HG02610 (cell line): Measurements from ENCODE around the gene VPS51.
A peak's percentile ranks its signal among the peaks of the same experiment; 100 is the strongest.

Experiments
- ATAC-seq: cut with Tn5 transposase; IDR thresholded peaks from one replicate; pipeline ENCODE4 v1.9.1; 2021; ENCODE audit warnings: mild to moderate bottlenecking, moderate library complexity; ENCODE audit not compliant: unreplicated experiment

VPS51 gene

DNA sequence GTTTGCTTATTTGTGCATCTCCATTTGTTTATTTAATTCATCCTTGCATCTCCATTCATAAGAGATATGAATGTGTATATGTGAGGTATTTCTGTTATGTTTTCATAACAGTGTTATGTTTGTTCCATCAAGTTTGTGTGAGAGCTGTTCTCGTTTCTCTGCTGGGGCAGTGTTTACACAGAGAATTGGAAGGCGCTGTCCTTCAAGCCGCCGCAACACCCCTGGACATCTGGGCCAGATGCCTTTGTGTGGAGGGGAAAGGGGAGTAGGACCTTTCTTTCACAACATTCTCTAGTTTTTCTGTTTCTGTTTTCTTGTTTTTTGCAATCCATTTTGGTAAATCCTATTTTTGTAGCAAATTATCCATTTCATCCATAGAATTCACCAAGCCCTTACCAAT, 8.6 kb downstream of the VPS51 start:
- no peak for ATAC-seq

DNA sequence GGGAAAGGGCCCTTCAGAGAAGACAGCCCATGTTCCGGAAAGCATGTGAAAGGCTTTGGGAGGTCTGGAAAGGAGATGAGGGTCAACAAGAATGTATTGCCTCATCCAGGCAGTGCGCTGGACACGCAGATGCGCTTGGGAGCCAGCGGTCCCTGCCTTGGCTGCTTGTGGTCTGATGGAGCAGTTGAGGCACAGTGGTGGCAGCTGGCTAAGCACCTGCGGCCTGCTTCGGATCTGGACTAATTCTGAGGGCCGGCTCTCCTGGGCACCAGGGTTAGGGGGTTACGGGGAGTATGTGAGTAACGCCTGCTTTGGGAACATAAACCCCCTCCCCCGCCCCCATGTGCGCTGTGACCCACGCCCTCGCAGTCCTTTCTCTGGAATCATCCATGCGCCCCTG, 11.1 kb downstream of the VPS51 start:
- no peak for ATAC-seq

DNA sequence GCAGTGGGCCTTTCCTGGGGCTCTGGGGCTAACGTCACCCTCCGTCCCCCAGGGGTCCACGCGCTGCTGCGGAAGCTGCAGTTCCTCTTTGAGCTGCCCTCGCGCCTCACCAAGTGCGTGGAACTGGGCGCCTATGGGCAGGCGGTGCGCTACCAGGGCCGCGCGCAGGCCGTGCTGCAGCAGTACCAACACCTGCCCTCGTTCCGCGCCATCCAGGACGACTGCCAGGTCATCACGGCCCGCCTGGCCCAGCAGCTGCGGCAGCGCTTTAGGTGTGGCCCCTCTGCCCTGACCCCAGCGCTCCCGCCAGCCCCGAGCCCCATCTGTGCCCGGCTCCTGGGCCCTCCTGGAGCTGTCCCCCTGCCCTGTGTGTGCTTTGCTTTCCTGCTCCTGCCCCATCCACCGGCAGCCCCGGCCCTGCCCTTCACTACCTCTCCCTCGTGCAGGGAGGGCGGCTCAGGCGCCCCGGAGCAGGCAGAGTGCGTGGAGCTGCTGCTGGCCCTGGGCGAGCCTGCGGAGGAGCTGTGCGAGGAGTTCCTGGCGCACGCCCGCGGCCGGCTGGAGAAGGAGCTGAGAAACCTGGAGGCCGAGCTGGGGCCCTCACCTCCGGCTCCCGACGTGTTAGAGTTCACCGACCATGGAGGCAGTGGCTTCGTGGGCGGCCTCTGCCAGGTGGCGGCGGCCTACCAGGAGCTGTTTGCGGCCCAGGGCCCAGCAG, 11.9 kb downstream of the VPS51 start:
- no peak for ATAC-seq

DNA sequence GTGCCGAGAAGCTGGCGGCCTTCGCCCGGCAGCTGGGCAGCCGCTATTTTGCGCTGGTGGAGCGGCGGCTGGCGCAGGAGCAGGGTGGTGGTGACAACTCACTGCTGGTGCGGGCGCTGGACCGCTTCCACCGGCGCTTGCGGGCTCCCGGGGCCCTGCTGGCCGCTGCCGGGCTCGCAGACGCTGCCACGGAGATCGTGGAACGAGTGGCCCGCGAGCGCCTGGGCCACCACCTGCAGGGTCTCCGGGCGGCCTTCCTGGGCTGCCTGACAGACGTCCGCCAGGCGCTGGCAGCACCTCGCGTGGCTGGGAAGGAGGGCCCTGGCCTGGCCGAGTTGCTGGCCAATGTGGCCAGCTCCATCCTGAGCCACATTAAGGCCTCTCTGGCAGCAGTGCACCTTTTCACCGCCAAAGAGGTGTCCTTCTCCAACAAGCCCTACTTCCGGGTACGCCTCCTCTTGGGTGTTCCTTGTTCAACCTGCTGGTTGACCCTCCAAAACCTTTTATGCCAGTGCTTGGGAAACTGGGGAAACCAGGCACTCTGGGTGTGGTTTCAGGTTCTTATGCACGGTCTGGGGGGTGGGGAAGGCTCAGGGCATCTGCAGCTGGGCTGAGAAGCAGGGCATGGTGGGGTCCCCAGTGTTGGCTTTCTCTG, 12.6 kb downstream of the VPS51 start:
- no peak for ATAC-seq

DNA sequence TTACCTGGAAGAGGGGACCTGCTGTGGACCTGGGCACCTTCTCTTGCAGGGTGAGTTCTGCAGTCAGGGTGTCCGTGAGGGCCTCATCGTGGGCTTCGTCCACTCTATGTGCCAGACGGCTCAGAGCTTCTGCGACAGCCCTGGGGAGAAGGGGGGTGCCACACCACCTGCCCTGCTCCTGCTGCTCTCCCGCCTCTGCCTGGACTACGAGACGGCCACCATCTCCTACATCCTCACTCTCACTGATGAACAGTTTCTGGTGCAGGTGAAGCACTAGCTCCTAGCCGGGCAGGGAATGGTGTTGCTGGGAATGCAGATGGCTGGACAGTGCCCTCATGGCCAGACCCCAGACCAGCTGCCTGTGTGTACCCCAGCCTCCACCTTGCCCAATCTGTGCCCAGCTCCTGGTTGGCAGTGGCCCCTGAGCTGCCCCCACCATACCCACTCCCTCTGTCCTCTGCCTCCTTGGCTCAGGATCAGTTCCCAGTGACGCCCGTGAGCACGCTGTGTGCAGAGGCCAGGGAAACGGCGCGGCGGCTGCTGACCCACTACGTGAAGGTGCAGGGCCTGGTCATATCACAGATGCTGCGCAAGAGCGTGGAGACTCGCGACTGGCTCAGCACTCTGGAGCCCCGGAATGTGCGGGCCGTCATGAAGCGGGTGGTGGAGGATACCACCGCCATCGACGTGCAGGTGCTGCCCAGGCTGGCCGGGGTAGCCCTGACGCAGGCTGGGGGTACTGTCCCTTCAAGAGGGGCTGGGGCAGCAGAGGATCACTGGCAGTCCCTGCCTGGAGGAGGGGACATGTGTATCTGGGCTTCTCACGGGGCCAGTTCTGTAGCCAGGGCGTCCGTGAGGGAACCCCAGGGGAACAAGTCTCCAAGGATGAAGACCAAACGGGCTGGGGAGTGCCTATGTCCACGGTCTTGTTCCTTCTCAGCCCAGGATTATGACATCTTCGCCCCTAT, 13.5 kb downstream of the VPS51 start:
- ATAC-seq: no peak

DNA sequence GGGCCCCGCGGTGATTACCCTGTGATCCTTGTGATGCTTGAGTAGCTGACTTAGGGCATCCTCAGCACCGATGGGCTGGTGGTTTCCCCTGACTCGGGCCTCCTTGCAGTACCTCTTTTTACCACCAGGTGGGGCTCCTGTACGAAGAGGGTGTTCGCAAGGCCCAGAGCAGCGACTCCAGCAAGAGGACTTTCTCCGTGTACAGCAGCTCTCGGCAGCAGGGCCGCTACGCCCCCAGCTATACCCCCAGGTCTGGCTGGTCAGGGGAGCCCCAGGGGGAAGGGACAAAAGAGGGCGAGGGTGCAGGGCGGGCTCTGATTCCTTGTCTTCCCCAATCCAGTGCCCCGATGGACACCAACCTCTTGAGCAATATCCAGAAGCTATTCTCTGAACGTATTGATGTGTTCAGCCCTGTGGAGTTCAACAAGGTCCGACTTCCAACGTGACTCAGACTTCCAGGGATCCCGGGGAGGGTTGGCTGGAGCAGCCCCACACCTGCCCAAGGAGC, 14.4 kb downstream of the VPS51 start:
- no peak for ATAC-seq

DNA sequence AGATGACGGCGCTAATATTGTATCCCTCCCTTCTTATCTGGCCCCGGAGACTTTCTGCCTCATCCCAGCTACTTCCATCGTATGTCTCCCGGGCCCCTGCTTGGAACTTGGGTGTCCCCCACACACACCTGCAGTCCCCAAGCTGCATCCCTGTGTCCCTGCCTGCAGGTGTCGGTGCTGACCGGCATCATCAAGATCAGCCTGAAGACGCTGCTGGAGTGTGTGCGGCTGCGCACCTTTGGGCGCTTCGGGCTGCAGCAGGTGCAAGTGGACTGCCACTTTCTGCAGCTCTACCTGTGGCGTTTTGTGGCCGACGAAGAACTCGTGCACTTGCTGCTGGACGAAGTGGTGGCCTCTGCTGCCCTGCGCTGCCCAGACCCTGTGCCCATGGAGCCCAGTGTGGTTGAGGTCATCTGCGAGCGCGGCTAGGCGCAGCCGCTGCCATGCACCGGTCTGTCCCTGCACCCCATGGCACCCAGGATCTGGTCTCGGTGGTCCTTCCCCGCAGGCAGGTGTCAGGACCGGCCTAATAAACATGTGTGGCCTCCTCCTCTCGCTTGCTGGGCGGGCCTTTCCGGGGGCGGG, 15.2 kb downstream of the VPS51 start:
- ATAC-seq: no peak

DNA sequence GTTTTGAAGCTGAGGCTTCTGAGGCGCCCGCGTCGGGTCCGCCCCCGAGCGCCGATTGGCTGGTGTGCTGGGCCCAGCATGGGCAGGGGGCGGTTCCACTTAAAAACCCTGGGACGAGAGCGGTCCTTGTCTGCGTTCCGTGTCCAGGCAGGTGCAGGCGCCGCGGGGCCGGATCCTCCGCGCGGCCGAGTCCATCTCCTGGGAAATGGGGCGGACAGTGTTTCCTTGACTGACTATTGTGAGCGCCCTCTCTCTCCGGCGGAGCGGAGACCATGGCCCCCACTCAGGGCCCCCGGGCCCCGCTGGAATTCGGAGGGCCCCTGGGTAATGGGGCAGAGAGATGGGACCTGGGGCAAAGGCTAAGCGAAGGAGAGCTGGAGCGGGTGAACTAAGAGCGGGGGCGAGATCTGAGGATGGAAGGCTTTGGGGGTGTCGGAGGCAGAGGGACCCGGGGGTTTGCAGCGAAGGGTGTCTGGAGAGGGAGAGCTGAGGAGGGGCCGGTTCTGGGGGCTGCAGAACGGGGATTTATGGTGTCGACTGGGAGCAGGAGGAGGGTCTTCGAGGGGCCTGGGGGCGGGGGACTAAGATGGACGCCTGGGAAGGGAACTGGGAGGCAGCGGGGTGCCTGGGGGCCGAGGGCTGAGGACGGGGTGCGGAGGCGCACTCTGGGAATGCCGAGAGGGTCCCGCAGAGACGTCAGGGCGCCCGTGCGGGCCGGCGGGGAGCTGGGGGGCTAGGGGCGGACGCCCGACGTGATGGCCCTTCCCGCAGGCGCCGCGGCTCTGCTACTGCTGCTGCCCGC, 15.9 kb downstream of the VPS51 start, which contains the start of gene TM7SF2:
TSS of gene TM7SF2 (plus strand) at position 129 of the 802 bp plus-strand sequence. CDS start at position 273, 144 bp downstream.
- peak; percentile 66 for ATAC-seq

DNA sequence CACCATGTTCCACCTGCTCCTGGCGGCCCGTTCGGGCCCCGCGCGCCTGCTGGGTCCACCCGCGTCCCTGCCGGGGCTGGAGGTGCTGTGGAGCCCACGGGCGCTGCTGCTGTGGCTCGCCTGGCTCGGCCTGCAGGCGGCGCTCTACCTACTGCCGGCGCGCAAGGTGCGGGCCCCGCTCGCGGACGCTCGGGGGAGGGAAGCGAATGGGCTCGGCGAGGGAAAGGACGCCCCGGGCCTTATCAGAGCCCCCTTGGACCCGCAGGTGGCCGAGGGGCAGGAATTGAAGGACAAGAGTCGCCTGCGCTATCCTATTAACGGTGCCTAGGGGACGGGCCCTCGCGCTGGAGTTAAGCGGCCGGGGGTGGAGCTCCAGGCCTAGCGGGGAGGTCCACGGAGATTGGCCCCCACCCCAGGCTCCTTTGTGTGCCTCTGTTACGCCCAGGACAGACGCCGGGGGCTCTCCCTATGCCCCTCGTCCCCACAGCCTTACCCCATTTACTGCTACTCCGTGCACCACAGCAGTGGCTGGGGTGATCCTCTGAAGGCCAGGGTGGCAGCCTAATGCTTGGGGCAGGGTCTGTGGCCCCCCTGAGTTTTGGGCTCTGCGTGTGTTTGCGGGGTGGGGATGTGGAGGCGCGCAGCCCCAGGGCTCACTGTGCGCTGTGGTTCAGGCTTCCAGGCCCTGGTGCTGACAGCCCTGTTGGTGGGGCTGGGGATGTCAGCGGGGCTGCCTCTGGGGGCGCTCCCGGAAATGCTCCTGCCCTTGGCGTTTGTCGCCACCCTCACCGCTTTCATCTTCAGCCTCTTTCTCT, 16.7 kb downstream of the VPS51 start:
- ATAC-seq: no peak

DNA sequence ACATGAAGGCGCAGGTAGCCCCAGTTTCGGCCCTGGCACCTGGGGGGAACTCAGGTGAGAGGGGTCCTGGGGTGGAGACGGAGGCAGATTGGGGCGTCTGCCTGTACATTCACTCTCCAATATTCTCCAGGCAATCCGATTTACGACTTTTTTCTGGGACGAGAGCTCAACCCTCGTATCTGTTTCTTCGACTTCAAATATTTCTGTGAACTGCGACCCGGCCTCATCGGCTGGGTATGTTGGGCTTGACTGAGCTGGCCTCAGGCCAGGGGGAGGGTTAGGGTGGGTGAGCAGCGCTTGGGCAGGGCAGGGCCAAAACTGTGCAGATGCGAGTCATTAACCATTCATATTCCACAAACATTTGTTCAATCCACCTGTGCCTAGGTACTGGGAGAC, 17.3 kb downstream of the VPS51 start:
- ATAC-seq: no peak

DNA sequence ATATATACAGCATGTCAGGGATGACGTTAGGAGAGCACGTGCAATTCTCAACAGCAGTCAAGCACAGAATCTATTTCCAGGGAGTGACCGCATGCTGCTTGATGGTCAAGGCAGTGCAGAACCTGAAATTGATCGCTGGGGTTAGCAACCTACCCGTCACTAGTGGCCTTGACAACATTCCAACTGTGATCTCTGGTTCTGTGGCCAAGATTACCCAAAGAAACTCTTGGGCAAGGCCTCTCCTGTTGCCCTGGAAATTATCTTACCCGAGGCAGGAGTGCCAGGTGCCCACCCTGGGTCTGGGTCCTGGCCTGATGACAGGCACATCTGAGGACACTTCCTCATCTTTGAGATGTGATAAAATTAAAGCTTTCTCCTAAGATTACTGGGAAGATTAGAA, 17.8 kb downstream of the VPS51 start:
- ATAC-seq: no peak

DNA sequence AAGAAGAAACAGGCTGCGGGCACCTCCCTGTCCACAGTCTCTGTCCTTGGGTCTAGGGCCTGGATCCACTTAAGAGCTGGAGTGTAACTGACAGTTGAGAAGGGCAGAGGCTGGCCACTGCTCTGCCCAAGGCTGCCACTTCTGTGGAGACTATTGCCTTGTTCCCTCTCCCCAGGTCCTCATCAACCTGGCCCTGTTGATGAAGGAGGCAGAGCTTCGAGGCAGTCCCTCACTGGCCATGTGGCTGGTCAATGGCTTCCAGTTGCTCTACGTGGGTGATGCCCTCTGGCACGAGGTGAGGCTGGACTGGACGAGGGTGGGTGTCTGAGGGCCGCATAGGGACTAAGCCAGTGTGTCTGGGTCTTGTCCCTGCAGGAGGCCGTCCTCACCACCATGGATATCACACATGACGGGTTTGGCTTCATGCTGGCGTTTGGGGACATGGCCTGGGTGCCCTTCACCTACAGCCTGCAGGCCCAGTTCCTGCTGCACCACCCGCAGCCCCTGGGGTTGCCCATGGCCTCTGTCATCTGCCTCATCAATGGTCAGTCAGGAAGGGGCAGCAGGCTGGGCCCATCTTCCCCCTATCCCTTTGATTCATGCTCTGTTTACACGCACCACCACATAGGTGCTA, 18.6 kb downstream of the VPS51 start:
- no peak for ATAC-seq

DNA sequence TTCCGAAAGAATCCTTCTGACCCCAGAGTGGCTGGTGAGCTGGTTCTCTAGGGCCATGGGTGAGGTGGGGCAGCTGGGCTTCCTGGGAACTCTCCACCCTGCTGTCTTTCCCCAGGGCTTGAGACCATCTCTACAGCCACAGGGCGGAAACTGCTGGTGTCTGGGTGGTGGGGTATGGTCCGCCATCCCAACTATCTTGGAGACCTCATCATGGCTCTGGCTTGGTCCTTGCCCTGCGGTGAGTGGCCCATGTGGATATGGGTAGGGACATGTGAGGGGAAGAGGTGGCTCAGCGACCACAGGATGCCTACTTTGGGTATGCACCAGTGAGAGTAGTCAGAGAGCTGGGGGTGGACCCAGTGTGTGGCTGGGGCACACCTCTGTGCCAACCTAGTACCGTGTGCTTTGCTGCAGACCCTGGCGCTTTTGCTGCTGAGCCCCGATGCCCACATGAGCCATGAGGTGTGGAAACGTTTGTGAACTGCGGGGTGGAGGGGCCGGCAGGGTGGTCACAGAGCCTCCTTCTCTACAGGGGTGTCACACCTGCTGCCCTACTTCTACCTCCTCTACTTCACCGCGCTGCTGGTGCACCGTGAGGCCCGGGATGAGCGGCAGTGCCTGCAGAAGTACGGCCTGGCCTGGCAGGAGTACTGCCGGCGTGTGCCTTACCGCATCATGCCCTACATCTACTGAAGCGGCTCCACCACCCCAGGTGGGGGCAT, 19.5 kb downstream of the VPS51 start:
- no peak for ATAC-seq

DNA sequence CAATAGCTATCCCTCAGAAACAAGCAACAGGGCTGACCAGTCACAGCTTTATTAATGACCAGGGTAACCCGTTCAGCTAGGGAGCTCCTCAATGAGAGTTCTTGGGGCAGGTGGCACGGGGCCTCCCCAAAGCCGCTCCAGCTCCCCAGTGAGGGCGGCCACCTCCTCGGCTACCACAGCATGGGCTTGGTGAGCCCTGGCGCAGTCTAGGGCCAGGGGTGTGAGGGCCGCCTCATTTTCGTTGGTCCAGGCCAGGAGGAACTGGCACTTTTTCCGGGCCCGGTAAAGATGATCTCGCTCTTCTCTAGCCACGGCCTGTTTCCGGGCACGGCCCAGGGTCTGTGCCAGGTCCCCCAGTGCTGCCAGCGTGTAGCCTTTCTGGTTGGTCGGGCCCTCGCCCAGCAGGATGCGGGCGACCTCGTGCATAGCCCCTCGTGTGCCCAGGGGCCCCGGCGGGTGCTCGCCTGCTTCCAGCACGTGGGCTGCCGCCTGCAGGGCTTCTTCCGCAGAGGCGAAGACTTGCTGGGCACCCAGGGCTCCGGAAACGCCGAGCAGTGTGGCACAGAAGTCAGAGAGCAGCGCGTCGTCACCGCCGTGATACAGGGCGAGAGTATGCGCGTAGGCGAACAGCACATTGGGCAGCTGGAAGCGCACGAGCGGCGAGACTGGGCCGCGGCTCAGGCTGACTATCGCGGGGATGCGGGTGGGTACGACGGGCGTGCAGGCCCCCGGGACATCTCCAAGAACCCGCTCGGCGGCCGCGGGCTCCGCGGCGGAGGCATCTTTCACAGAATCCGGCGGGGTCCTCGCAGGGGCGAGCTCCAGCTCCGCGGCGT, 20.6 kb downstream of the VPS51 start:
- peak; percentile 1 for ATAC-seq

DNA sequence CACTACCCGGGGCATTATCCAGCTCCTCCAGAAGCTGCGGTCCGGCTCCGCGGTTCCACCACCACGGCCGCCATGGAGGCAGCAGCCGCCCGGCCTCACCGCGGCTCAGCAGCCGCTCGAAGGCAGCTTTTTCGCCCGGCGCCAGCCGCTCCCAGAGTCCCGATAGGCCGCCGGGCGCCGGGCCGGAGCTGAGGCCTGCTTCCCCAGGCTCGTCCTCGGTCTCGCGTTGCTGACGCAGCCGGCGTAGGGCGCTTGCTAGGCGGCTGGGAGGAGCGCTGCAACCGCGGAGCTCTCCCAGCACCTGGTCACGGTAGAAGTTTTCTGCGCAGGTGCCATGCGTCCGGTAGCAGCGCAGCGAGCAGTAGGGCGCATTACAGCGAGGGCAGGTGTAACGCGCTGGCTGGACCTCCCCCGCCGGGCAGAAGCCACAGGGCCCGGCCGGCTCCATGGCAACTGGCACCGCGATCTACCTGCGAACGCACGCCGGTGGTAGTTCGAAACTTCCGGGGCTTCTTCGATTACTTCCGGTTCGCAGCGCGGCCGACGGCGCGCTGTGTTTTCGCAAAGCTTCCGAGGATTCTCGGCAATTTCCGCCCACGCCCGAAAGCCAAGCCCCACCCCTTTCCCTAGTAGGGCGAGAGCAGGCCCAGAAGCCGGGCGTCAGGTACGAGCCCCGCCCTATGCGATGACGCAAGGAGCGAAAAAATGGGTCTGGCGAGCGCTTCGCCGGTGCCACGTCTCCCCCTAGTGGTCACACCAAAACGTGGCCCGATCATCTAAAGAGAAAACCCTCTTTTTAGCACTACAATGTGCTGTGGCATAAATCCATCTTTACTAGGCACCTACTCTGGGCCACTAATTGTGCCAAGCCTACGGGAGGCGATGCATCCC, 21.4 kb downstream of the VPS51 start, which contains the start of gene ZNHIT2:
TSS of gene ZNHIT2 (minus strand) at position 496 of the 891 bp plus-strand sequence. CDS start at position 448, 48 bp downstream.
- peak; percentile 50 for ATAC-seq
